ENCODE measurements around the gene TSPAN8.
"Not testable (repeated sequence)": the region's sequence is repeated elsewhere in the genome, so short reads cannot be mapped to it uniquely, and the experiment has no call there.

TSPAN8 gene

DNA sequence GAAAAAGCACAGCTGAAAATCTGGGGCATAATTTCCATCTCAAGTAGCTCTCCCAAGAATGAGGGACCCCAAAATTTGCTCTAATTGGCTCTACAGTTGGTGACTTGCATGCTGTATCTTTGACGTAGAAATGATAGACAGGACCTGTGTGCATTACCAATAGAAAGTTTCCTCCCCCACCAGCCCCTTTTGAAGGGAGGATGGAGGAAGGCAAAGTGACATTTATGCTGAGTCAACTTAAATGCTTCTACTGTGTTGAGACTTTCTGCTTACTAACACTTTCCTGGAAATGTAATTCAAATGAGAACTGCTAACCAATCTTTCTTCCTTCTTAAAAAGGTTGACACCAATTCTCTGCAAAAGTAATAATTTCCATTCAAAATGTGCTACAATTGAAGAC is 31.9 kb downstream of the TSPAN8 start:
- DNase-seq: no peak

DNA sequence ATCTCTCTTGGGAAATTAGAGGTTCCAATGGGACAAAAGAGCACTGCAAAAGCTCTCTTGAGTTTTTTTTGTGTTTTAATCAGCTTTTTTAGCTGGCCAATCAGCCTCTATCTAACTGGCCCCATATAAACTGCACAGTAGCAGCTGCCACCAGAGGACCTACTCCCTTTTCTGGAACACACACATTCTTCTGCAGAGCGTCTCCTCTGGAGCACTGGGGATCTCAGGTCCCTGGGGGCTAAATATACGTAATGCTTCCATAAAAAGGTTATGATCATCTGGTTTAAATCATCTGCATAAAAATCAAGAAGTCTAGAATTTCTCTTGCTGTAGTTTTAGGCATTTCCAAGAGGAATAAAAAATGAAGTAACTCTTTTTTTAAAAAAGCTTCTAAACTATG is 32.3 kb downstream of the TSPAN8 start:
- DNase-seq: no peak

DNA sequence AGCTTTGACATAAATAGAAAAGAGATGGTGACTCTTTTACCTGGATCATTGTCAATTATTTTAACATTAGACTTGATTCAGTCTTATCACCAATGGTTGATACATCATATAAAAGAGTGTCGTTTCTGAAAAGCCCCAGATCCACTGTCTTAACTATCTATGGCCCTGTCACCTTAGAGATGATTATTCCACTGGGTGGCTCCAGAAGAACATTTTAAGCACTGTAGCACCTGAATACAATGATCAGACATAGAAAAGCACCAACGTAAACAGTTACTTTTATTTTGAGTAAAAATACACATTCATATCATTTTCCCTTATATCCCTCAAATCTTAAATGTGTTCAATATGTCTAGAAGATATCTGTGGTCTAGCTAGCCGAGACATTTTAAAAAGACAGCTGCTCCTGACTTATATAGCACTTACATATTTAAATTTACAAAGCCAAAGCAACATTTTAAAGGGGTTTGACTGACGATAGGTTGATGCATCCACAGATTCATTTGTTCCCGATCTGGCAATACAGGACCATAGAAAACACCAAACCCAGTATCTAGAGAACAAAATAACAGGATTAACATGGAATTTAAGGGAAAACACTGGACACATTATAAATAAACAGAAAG is 32.9 kb downstream of the TSPAN8 start:
- peak in 1 of 3 experiments; percentile 32 for DNase-seq

DNA sequence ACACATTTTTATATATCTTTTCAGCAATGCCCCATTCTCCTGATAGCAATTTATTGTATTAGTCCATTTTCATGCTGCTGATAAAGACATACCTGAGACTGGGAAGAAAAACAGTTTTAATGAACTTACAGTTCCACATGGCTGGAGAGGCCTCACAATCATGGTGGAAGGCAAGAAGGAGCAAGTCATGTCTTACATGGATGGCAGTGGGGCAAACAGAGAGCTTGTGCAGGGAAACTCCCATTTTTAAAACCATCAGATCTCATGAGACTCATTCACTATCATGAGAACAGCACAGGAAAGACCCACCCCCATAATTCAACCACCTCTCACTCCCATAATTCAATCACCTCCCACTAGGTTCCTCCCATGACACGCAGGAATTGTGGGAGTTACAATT is 44.7 kb downstream of the TSPAN8 start:
- DNase-seq: not testable (repeated sequence)

DNA sequence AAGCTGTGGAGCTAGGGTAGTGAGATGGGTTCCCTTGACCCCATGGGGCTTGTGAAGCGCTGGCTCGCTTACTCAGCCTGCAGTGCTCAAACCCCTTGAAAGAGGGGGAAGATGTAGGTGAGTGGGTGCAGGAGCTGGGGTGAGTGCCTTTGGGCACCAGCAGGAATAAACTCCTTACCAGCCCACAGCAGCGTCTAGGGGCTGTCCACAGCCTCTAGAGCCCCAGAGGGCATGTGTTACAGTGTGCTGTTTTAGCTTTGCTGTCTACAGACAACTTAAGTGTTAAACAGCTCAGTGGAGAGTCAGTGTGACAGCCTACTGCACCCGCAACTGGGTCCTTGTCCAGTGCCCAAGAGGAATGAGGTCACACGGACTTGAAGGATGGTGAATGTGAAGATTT is 48.0 kb downstream of the TSPAN8 start:
- DNase-seq: no peak

DNA sequence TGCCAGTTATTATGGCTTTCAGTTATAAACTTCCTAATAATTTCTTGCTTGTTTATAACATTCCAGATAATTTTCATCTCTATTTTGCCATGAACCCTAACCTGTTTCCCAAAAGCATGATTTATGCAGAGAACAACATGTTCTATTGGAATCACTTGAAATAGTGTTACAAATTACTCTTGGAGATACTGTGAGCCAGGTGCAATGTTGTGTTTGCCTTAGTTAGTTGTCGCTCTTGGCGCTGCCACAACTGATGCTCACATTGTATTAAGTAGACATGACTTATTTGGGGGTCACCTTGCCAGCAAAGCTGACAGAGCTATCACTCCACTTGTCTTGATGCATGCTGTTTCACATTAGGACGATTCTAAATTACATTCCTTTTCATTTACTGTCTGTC is 49.4 kb downstream of the TSPAN8 start:
- no peak for DNase-seq

DNA sequence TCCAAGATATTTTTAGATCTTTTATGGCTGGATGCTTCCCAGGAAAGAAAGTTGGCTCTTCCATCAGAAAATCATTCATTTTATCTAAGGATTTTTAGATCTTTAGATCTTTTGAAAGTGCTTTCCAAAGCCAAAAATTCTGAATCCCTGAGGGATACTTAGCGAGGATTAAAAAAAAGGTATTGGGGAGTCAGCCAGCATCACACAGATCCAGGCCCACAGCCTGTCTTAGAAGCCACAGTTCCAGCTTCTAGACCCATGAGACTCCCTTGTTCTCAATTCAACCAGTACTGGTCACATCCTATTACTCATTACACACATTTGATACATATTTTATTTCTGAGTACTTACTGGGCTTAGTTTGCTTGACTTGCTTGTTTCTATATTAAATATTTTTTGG is 49.9 kb downstream of the TSPAN8 start:
- no peak for DNase-seq

DNA sequence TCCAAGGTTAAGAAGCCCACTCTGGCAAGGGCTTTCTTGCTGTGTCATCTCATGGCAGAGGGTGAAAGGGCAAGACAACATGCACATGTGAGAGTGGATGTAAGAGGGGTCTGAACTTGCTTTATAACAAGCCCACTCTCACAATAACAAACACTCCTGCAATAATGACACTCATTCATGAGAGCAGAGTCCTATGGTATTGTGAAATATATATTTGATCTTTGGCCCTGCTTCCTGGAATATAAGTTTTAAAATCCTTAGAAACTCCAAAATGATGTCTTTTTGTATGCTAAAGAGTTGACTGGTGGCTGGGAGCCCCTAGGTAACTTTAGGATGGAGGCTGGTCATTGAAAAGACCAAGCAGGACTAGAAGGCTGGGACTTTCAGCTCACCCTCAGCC is 51.8 kb downstream of the TSPAN8 start:
- no peak for DNase-seq

DNA sequence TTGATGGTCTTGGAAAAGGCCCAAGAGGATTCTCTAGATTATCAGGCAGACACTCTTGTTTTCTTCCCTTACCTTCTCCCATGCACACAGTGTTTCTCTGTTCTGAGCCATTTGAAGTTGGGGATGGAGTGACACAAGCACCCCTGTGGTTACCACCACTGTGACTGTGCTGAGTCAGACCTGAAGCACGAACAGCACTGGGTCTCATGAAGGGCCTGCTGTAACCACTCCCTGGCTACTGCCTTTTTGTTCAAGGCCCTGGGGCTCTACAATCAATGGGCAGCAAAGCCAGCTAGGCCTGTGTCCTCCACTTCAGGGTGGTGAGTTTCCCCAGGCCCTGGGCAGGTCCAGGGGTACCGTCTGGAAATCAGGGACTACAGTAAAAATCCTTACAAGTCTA is 65.5 kb downstream of the TSPAN8 start:
- no peak for DNase-seq

DNA sequence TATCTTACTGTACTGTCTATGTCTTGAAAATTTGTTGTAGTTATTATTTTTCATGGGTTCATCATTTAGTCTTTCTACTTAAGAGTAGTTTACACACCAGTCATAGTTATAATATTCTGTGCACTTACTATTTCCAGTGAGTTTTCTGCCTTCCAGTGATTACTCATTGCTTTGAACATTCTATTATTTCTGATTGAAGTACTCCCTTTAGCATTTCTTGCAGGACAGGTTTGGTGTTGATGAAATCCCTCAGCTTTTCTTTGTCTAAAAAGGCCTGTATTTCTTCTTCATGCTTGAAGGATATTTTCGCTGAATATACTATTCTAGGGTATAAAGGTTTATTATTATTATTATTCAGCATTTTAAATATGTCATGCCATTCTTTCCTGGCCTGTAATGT is 66.8 kb downstream of the TSPAN8 start:
- DNase-seq: no peak

DNA sequence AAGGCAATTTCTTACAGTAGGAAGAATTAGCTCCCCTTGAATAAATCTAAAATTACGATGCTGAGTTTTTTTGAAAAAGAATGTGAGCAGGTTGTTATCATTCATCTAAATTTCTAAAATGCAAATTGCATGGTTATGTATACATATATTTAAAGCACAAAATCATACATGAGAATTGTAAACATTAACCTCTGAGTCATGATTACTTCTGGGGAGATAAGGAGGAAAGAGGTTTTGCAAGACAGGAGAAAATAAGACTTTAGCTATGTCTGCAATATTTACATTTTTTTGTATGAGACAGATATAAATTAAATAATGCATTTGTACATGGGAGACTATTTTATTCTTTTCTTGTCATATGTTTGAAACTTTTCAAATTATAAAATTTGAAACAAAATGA is 72.2 kb downstream of the TSPAN8 start:
- DNase-seq: no peak

DNA sequence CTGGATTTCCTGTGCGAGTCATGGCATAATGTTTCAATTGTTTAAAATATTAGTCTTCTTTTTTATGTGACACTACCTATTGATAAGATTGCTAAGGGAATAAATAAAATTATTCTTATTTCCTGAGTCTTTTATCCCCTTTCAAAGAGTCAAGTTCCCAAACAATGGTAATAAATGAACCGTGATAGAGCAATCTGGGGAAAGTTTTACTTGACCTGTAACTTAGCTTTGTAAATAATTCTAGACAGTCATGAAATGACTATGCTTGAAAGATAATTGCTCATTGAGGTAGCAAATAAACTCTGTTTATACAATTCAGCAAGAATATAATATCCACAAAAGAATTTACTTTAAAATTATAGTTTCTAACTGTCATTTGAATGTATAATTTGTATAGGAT is 82.1 kb downstream of the TSPAN8 start:
- DNase-seq: no peak

Data from NCI-H1417 (cell line).